Mucosa of gallbladder (tissue), 1 donor: Measurements from ENCODE around the gene RNF10. TPM values are rescaled to one million over a fixed set of nuclear protein-coding genes. Genes with fewer than 3 reads are reported as not detected.
A peak's percentile ranks its signal among the peaks of the same experiment; 100 is the strongest.
"Not testable (repeated sequence)": the region's sequence is repeated elsewhere in the genome, so short reads cannot be mapped to it uniquely, and the experiment has no call there.

Experiments used
- DNase-seq: peaks from one replicate; pipeline ENCODE4 v3.0.0-alpha.2; 2020; ENCODE audit warnings: low spot score
- total RNA-seq: library from RNA; stranded (reverse); gene quantifications from one replicate; pipeline ENCODE4 v1.2.1, GENCODE V29; 2021
- donor health status: DM: no; HTN: no; CAD: no.

Gene RNF10
- total RNA-seq, 1 donor from 2014 or later, result 195 TPM

DNA sequence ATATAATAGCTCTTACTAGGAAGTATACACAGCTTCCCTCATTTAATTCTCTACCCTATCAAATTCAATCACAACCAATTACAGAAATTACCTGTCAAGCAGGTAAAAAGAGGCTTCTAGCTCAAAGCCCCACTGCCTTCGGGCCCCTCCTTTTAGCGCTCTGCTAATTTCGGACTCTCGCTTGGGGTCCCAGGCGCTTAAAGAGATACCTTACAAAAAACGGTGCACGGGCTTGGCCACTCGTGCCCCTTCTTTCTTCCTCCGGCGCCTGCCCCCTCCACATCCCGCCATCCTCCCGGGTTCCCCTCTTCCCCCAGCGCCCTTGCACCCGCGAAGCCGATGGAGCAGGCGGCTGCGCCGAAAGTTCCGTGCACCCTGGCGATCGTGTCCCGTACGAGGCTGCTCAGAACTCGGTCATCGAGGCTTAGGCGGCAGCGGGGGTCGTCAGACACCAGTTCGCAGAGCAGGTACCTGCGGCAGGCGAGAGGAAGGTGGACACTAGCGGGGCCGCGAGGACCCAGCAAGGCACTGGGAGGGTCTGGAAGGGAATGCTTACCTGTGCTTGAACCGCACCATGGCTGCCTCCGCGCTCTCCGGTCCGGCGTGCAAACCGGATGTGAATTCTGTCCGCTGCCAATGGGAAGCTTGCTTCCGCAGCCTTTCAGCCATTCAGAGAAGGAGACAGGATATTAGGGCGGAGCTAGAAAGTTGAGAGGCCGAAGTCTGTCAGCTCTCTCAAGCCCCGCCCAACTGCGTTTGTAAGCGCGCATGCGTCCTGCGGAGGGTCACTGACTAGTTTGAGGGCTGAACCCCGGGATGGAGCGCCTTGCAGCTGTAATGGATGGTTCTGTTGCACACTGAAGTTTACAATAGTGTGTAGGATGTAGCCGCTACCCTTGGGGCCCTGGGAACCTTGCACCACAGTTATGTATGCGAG is 46.9 kb downstream of the RNF10 start, which contains the start of gene POP5:
Gene POP5 (minus strand): TSS at position 616 of the 937 bp plus-strand sequence. CDS start 40 bp downstream, at position 576.
- peak; percentile 97 for DNase-seq

DNA sequence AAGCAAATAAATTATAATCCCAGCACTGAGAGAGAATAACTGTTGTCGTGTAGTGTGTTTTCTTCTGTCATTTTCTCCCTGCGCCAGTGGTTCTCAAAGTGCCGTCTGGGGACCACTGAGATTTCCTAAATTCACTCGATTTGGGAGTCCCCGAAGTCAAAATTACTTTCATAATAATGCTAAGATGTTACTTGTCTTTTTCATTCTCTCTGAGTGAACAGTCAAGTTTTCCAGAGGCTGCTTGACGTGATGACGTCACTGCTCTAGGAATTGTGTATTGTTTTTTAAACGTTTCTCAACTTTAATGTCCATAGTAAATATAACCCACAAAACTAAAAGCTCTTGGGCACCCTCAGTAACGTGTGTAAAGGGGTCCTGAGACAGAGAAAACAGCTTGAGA is 47.8 kb downstream of the RNF10 start:
- DNase-seq, result no peak

DNA sequence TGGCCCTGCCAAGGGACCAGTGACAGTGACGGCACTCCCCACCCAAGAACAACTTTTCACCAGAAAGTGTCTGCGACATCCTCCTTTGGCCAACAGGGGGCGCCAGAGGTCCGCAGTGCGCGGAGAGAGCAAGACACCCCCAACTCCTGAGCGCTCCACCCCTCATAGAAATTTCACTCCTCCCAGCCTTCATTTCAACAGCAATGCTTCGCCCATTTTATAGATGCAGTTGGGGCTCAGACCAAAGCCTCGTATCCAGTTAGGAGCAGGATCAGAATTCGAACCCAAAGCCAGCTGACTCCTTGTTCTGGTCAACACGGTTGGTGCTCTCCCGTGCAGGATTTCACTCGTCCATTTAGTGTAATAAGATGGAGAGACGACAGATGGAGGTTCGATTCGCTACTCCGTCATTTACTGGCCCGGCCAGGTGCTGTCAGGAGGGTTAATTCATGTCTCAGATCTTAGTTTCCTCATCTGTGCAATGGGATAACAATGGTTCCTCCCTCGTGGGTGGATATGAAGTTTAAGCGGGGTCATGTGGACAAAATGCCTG is 49.4 kb downstream of the RNF10 start:
- DNase-seq, result peak; percentile 67

DNA sequence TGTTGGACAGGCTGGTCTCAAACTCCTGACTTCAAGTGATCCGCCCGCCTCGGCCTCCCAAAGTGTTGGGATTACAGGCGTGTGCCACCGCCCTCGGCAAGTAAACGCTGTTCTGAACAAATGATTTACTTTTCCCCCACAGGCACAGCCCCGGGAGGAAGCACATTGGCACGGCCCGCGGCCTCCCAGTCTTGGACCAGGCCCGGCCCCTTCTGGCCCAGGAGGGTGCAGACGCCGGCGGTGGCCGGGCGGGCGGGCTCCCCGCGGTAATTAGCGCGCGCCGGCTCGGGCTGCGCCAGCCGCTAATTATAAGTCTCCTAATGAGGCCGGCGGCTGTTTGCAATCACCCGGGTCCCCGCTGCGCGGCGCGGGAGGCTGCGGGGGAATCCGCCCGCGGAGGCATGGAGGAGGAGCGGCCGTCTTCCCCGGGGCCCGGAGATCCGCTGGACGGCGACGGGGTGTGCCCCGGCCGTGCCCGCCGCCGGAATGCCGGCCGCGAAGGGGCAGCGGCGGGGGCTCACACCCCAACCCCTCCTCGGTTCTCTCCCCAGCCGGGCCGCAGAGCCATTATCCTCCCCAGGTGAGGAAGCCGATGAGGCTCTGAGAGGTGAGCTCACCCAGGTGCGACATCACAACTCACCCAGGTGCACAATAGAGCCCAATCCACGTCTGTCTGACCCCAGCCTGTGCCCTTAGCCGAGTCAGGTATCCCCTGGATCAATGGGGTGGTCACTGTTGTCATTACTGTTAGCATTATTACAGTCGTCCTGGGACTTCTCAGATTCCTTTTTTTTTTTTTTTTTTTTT is 50.4 kb downstream of the RNF10 start:
- DNase-seq, result peak; percentile 33

DNA sequence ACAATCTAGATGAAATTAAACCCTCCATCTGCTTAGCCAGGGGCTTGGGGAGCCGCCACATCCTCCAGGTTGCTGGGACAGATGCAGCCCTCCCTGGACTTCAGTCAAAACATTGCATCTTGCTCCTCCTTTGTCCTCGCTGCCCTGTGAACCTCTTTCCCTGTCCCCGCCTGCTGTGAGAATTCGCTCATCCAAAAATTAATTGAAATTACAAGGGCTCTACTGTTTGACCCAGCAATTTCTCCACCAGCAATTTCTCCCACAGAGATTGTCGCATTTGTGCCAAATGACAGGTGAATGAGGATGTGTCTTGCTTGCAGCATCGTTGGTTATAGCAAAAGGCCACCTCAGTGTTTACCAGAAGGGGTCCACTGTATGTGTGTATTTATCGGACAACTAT is 52.0 kb downstream of the RNF10 start:
- DNase-seq, result no peak

DNA sequence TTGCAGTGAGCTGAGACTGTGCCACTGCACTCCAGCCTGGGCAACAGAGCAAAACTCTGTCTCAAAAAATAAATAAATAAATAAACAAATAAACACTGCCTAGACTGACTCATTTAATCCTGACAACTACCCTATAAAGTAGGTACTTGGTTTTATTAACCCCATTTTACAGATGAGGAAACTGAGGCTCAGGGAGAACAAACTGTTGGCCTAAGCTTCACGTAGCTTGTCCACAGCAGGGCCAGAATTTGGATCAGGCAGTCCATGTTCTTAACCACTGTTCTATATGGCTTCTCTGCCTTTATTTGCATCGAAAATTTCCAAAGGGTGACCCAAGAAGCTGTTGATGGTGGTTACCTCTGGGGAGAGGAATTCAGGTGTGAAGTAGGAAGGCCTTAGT is 52.7 kb downstream of the RNF10 start:
- no peak for DNase-seq

DNA sequence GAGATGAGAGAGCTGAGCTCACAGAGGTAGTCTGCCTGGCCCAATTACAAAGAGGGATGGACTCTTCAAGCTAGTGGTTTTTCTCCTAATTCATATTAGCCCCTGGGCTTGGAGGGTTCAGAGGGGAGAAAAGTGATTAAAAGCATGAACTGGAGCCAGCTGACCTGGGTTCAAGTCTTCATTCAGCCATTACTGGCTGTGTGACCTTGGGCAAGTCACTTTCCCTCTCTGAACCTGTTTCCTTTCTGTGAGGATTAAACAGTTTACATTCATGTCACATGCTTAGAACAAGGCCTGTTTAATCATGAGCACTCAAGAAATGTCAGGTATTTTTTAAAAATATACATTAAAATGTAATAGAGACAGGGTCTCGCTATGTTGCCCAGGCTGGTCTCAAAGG is 54.2 kb downstream of the RNF10 start:
- no peak for DNase-seq

DNA sequence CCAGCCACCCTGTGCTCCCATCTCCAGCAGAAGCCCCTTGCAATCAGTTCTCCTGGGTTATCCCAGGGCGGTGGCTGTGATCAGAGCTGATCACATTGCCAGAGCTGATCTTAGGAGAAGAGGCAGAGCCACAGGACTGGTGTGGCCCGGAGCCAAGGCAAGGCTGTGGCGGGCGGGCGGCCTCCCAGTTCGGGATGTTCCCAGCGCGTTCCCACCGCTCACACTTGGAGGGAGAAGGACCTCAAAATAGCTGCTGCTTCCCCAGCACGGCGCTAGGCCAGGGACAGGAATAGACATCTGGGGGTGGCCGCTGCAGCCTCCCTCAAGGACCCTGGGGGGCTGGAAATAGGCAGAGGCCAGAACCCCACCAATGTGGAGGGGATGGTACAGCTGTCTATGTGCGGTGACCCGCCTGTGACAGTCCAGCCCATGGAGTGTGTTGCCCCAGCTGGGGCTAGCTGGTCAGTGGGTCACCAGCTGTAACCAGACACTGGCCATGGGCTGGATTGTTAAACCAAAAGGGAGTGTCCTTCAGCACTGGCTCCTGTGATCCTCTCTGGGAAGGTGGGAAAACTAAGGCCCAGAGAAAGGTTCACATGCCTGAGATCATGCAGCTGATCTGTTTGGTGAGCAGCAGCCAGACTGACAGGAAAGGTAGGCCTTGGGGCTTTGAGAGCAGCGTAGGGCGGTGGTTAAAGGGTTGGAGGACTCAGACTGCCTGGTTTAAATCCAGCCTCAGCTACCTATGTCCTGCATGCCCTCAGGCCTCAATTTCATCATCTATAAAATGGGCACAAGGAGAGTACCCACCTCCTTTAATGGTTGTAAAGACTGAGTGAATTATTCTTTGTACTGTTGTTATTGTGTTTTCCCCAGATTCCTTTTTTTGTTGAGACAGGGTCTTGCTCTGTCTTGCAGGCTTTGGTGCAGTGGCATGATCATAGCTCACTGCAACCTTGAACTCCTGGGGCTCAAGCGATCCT is 55.1 kb downstream of the RNF10 start:
- DNase-seq, result no peak

DNA sequence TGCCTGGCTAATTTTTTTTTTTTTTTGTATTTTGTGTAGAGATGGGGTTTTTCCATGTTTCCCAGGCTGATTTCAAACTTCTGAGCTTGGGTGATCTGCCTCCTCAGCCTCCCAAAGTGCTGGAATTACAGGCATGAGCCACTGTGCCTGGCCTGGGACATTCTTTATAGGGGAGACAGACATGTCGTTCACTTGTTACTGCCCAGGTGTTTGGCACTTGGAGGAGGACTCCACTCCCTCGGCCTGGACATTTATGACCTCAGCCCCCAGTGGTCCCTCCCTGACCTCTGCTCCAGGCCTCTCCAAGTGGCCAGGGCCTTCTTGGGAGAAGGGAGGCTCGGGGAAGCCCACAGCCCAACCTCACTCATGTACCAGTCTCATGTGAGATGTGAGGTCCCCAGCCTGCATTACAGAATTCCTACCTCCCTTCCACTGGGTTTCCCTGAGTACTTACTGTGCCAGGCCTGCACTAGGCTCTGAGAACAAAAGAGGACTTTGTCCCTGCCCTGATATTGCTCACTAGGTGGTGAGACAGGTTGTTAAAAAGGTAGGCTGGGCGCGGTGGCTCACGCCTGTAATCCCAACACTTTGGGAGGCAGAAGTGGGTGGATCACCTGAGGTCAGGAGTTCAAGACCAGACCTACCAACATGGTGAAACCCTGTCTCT is 56.7 kb downstream of the RNF10 start:
- DNase-seq, result peak; percentile 56

DNA sequence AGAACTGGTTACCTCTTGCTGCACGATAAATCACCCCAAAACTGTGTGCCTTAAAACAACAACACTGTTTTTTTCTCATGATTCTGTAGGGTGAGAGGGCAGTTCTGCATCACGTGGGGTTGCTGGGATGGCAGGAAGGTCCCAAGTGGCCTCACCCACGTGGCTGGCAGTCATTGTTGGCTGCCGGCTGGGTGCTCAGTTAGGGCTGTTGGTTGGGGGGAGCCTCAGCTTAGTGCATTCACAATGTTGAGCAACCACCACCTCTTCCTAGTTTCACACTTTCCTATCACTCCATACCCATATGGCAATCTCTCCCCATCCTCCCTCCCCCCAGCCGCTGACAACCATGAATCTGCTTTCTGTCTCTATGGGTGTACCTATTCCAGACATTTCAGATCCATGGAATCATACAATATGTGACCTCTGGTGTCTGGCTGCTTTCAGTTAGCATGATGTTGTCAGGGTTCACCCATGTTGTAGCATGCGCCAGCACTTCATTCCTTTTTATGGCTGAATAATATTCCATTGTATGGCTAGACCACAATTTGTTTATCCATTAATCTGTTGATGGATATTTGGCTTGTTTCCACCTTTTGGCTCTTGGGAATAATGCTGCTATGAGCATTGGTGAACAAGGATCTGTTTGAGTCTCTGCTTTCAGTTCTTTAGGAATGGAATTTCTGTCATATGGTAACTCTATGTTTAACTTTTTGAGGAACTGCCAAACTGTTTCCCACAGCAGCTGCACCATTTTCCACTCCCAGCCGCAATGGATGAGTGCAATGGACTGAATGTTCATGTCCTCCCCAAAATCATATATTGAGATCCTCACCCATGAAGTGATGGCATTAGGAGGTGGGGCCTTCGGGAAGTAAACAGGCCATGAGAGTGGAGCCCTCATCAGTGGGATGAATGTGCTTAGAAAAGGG is 58.2 kb downstream of the RNF10 start:
- DNase-seq, result no peak

DNA sequence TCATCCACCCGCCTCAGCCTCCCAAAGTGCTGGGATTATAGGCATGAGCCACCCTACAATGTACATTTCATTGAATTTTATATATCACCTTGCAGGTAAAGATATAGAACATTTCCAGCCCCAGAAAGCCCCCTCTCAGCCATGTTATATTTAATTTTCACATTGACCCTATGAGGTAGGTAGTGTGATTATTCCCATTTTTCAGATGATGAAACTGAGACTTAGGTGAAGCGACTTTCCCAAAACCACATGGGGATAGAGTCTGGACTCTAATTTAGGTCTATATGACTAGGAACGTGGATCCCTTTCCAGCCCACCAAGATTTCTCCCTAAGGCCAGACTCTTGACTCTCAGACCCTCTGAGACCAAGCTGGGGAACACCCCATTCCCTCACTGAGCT is 62.7 kb downstream of the RNF10 start:
- DNase-seq, result no peak

DNA sequence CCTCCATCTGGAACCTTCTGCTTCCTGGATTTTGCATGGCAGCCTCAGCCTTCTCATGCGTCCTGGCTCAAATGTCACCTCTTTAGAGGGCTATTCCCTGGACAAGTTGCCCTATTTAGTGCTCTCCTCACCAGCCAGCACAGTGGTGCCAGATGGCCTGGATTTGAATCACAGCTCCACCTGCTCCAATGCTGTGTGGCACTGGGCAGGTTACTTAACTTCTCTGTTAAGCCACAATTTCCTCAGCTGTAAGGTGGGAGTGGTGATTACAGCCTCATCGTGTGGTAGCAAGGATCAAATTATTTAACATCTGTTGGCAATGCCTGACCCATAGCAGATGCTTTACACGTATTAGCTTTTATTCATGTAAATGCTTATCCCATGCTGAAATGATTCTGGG is 63.7 kb downstream of the RNF10 start:
- DNase-seq, result no peak

DNA sequence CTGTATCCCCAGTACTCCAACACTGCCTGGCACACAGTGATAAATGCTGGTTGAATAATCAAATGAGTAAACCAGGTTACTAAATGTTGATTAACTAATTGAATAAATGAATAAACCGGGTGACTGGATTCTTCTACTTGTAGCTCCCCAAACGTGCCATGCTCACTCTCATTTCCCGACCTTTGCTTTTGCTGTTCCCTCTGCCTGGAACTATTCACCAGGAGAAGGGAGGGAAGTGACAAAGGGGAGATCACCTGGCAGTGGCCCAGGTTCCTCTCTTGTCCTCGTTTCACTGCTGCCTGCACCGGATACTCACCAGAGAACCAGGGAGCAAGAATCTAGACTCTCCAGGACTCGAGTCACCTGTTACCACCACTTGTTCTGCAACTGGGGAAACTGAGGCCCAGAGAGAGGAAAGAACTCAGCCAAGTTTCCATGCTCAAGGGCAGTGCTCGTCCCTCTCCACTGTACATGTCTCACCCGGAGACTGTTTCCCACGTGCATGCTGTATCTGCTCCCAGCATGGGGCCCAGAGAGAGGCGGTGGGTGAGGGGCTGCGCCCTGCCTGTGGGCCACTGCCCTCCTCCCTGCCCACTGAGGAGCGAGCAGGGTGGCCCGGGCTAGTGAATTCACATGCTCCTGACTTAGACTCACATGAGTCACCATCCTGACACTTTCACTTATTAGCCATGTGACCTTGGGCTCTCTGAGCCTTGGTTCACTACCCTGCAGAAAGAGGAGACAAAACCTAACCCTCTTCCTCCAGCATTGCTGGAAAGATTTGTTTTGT is 64.7 kb downstream of the RNF10 start:
- peak; percentile 22 for DNase-seq

DNA sequence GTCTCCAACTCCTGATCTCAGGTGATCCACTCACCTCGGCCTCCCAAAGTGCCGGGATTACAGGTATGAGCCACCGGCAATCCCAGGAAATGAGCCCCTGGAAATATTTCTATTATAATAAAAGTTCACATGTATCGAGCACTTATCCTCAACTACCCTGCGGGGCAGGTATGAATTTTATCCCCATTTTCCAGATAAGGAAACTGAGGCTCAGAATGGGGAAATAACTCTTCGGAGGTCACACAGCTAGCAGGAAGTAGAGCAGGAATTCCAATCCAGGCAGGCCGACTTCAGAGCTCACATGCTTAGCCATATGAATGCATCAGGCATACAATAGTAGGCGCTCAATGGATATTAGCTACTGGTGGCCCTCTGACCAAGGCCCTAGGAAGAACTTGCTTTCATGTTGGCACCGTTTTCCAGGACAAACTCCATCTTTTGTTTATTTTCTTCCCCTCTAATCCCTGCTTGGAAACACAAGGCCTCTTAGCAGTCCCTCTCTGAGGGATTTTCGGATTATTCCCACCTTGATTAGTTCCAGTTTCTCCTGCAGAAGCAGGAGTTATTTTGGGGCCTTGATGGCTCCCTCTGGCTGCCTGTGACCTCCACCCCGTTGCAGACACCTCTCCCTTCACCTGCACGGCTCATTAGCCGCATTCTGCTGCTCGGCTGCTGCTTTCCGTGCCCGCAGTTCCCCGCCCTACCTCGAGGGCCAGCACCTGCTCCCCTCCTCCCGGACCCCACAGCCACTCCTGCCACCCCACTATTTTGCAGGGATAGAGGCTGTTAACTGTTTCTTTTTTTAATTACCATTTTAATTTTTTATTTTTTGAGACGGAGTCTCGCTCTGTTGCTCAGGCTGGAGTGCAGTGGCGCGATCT is 65.8 kb downstream of the RNF10 start:
- no peak for DNase-seq

DNA sequence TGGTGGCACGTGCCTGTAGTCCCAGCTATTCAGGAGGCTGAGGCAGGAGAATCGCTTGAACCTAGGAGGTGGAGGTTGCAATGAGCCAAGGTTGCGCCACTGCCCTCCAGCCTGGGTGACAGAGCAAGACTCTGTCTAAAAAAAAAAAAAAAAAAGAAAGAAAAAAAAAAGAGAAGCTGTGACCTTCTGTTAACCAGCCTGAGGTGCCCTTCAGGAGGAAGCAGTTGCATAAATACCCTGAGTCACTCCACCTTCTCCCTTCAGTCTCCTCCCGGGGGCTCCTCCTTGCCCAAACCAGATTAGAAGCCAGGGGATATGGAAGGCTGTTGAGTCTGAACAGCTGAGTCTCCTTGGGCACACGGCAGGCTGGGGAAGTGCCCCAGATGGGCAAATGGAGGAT is 68.3 kb downstream of the RNF10 start:
- DNase-seq, result not testable (repeated sequence)

DNA sequence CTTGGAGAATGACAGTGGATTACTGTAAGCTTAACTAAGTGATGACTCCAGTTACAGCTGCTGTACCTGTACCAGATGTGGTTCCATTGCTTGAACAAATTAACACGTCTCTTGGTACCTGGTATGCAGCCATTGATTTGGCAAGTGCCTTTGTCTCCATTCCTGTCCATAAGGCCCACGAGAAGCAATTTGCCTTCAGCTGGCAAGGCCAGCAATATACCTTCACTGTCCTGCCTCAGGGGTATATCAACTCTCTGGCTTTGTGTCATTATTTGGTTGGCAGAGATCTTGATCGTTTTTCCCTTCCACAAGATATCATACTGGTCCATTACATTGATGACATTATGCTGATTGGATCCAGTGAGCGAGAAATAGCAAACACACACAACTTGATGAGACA is 76.4 kb downstream of the RNF10 start:
- DNase-seq, result no peak

DNA sequence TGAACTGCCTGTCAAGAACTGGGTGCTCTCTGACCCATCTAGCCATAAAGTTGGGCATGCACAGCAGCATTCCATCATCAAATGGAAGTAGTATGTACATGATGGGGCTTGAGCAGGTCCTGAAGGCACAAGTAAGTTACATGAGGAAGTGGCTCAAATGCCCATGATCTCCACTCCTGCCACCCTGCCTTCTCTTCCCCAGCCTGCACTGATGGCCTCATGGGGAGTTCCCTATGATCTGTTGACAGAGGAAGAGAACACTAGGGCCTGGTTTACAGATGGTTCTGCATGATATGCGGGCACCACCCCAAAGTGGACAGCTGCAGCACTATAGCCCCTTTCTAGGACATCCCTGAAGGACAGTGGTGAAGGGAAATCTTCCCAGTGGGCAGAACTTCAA is 77.4 kb downstream of the RNF10 start:
- not testable (repeated sequence) for DNase-seq

DNA sequence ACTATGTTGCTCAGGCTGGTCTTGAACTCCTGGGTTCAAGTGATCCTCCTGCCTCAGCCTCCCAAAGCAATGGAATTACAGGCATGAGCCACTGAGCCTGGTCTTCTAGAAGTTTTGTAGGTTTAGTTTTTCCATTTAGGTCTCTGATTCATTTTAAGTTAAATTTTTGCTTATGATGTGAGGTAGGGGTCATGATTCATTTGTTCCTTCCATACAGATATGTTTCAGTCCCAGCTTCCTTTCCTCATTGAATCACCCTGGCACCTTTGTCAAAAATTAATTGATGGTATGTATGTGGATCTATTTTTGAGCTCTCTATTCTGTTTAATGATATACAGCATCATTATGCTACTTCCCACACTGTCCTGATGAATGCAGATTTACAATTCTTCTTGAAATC is 80.7 kb downstream of the RNF10 start:
- DNase-seq, result no peak
